GM18873 (cell line): ENCODE data around the gene CCDC124.

Experiments used
- ATAC-seq: cut with Tn5 transposase; IDR thresholded peaks from one replicate; pipeline ENCODE4 v1.9.1; 2021; ENCODE audit warnings: mild to moderate bottlenecking, moderate library complexity, moderate number of reproducible peaks; ENCODE audit not compliant: unreplicated experiment, low FRiP score

Gene CCDC124

DNA sequence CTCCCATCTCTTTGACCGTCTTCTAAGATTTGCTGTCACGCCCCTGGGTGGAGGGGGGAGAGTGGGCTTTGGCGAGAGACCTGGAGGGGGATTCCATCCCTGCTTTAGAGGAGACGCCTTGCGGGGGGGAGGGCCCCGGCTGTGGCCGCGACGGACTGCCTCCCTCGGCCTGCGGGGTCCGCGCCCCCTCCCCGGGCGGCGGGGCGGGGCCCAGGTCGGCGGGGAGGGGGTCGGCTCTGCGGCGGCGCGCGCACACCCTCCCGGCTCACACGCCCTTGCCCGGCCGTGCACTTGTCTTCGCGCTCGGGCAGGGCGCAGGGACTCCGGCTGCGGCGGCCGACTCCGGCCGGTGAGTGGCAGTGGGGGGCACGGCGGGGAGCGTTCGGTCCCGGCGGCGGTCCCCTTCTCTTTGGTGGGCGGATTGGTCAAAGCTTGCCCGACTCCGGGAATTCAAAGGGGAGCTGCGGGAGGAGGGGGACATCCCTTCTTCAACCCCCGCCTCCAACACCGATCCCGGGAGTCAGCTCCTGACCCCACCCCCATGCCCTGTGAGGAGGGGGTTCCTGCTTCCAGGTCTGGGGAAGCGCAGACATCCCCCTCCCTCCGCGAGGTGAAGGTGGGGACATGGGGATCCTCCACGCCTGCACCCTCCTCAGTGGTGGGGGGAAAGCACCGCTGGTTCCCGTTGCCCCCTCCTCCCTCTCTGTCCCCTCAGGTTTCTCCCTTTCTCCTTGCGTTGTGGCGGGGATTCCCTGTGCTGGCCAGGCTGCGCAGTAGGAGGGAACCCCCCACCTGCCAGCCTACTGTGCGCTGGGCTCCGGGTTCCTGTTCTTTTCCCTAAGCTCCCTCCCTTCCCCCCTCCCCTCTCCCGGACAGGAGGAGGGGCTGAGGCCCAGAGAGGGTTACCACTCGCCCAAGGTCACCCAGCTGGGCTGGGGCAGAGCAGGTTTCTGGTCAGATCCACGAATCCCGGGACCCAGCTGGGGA lies 19.5 kb downstream of the CCDC124 start:
- no peak for ATAC-seq

GRCh38 chr19:17953316-17953801 lies 20.5 kb downstream of the CCDC124 start:
- no peak for ATAC-seq

DNA sequence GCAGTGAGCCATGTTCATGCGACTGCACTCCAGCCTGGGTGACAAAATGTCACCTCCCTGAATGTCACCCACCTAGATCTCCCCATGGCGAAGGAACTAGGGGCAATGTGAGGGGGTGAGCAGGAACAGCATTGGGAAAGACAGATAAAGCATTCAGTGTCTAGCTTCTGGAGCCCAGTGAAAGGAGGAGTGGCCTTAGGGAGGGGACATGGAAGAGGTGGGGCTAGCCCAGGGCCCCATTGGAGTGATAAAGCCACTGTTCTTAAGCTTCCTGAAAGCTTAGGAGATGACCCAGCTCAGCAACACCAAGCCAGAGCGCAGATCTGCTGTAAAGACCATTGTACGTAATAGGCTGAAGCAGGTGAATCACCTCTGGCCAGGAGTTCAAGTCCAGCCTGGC lies 21.1 kb downstream of the CCDC124 start:
- no peak for ATAC-seq

DNA sequence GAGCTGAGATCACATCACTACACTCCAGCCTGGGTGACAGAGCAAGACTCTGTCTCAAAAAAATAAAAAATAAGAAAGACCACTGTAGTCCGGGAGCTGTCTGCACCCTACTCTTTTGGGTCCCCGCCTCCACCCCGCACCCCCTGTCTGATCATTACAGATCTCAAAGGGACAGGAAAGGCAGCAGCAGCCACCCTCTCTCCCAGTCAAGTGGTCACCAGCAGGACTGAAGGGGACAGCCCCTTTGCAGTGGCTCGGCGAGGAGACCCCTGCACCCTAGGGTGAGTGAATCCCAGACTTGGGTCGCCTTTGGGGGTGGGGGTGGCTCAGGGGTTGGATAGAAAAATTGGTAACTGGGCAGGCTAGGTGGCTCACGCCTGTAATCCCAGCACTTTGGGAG lies 21.6 kb downstream of the CCDC124 start:
- no peak for ATAC-seq

DNA sequence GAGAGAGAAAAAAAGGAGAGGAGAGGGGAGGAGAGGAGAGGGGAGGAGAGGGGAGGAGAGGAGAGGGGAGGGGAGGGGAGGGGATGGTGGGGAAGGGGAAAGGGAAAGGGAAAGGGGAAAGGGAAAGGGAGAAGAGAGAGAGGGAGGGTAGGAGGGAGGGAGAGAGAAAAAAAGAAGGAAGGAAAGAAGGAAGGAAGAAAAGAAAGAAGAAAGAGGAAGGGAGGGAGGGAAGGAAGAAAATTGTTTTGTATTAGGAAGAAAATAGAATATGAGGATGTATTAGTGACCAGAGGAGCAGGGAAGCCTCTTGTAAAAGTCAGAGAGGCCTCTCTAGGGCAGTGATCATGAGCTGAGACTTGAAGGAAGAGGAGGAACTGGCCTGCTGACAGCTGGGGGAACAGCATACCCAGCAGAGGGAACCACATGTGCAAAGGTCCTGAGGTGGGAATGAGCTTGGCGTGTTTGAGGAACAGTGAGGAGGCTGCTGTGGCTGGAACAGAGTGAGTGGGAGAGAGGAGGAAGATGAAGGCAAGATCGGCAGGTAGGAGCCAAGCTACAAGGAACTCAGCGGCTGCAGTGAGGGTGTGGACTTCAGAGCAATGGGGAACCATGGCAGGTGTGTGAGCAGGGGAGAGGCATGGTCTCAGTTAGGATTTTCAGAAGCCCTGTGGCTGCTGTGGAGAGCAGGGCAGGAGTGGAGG lies 24.5 kb downstream of the CCDC124 start:
- no peak for ATAC-seq

DNA sequence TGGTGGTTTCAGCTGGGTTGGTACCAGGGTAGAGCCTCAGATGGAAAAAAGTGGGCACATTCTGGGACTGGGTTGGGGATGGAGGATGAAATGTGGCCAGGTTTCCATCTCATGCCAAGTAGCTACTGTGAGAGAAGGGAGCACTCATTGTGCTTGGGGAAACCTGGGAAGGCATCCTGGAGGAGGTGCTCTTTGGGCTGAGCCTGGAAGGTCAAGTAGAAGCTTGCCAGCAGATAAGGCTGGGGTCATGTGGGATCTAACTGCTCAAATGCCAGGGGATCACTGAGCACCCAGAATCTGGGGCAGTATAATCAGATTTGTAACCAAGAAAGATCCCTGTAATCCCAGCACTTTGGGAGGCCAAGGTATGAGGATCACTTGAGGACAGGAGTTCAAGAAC lies 25.1 kb downstream of the CCDC124 start:
- ATAC-seq = no peak

GRCh38 chr19:17963936-17964691 lies 31.3 kb downstream of the CCDC124 start:
- ATAC-seq = no peak

- no peak for ATAC-seq
Observed at GRCh38 chr19:17965370-17966128, 32.7 kb downstream of the CCDC124 start.

- no peak for ATAC-seq
Observed at GRCh38 chr19:17966129-17966483, 33.3 kb downstream of the CCDC124 start.

- ATAC-seq = no peak
Observed at GRCh38 chr19:17966550-17967256, 33.9 kb downstream of the CCDC124 start, which contains the start of gene KCNN1. Gene KCNN1, plus strand, starts transcription at chr19:17967107. Its CDS starts 6,782 bp downstream, at chr19:17973889.

- no peak for ATAC-seq
Observed at GRCh38 chr19:17967257-17968051, 34.6 kb downstream of the CCDC124 start.

GRCh38 chr19:17968362-17968761 lies 35.5 kb downstream of the CCDC124 start:
- ATAC-seq = no peak

DNA sequence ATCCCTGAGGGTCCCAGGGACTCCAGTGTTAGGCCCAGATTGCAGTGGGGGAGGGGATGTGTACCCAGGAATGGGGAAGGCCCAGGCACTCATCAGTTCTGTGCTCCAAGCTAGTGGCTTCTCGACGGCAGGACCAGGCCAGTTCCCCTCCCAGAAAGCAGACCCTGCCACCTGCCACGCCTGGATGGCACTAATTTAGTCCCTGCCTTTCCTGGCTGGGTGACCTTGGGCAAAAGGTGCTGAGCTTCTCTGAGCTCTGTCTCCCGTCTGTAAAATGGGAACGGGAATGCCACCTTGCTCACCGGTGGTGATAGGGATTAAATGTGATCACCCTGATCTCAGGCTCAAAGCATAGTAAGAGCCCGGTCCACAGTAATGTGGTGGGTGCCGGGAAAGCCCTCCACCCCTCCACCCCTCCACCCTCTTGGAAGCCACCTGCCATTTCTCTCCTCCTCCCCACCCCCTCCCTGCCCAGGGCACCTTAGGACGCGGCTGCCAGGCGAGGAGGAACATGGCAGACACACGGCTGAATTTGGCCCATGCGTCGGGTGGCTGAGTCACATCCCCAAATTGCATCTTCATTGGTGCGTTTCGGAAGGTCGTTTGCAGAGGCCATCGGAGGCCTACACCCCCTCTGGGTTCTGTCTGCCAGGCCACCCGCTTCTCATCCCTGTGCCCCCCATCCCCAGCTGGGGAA lies 36.4 kb downstream of the CCDC124 start:
- no peak for ATAC-seq

- no peak for ATAC-seq
Observed at GRCh38 chr19:17972230-17972629, 39.4 kb downstream of the CCDC124 start.

DNA sequence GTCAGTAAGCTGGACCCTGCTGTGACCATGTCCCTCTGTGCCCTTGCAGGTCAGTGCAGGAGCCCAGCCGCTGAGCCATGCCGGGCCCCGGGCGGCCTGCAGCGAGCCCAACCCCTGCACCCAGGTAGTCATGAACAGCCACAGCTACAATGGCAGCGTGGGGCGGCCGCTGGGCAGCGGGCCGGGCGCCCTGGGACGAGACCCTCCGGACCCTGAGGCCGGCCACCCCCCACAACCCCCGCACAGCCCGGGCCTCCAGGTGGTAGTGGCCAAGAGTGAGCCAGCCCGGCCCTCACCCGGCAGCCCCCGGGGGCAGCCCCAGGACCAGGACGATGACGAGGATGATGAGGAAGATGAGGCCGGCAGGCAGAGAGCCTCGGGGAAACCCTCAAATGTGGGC lies 40.9 kb downstream of the CCDC124 start:
- no peak for ATAC-seq

GRCh38 chr19:17974551-17974950 lies 41.7 kb downstream of the CCDC124 start:
- ATAC-seq = no peak

DNA sequence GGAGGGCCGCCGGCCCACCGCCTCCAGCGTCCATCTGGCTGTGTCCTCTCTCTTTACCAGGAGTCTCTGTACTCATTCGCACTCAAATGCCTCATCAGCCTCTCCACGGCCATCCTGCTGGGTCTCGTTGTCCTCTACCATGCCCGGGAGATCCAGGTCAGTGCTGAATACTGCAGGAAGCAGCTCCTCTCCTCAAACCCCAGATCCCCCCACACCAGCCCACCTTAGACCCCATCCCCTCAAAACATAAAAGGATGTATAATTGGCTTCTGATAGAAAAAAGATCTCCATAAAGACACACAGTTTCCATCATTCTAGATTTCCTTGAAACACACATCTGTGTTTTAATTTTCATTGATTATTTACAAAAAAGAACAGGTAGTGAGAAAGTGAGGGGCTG lies 42.2 kb downstream of the CCDC124 start:
- ATAC-seq = no peak

DNA sequence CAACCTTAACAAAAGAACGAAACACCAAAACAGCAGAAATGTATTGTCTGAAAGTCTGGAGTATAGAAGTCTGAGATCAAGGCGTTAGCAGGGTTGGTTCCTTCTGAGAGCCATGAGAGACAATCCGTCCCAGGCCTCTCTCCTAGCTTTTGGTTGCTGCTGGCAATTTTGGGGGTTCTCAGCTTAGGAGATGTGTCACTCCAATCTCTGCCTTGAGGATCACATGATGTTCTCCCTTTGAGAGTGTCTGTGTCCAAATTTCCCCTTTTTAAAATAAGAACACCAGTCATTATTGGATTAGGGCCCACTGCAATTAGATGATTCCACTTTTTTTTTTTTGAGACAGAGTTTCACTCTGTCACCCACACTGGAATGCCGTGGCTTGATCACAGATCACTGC lies 44.2 kb downstream of the CCDC124 start:
- ATAC-seq = no peak
